Gastroesophageal sphincter (tissue), 4 donors: ENCODE results near the gene LRRC45. TPM values are rescaled to one million over a fixed set of nuclear protein-coding genes. Genes with fewer than 3 reads are reported as not detected.

Experiments
- ATAC-seq: fragments of 150-250 bp; one replicate; pipeline ENCODE4 v1.9.1; 2016; ENCODE audit warnings: mild to moderate bottlenecking, moderate library complexity
- H3K27ac ChIP-seq, 4 donors: fragments of 200-600 bp; sonication (generic) in 3 of 4; 1 replicate in 3 of 4; 2 replicates in 1 of 4; pipeline ENCODE4 v1.5.1; 2016 to 2019
- H3K27me3 ChIP-seq: fragments of 200-600 bp; sonication (generic); one replicate; pipeline ENCODE4 v1.5.1; 2019
- H3K36me3 ChIP-seq, 2 donors: fragments of 200-600 bp; sonication (generic); one replicate each; pipeline ENCODE4 v1.5.1; 2019; ENCODE audit warnings: control low read depth in 1 of 2
- H3K4me1 ChIP-seq, 3 donors: fragments of 200-600 bp; sonication (generic); 1 replicate in 2 of 3; 2 replicates in 1 of 3; pipeline ENCODE4 v1.5.1; 2016 to 2019; ENCODE audit warnings: control low read depth in 2 of 3
- H3K4me3 ChIP-seq, 2 donors: fragments of 200-600 bp; sonication (generic); one replicate each; pipeline ENCODE4 v1.5.1; 2019; ENCODE audit warnings: mild to moderate bottlenecking in 1 of 2, moderate library complexity in 1 of 2
- H3K9me3 ChIP-seq, 3 donors: fragments of 200-600 bp; sonication (generic); one replicate each; pipeline ENCODE4 v1.5.1; 2017 to 2019; ENCODE audit warnings: control low read depth in 2 of 3
- CTCF ChIP-seq, 4 experiments: fragments of 200-600 bp in 2 of 4; fragments of 450-650 bp in 2 of 4; sonication (generic) in 1 of 4; IDR thresholded peaks; one replicate each; pipeline ENCODE4 v1.5.1; 2017 to 2019; ENCODE audit warnings: antibody characterized with exemption in 4 of 4, mild to moderate bottlenecking in 2 of 4, moderate library complexity in 2 of 4
- EP300 ChIP-seq: sonication (generic); formaldehyde crosslinking; IDR thresholded peaks from one replicate; pipeline ENCODE4 v1.6.1; 2017; ENCODE audit warnings: antibody characterized with exemption, mild to moderate bottlenecking
- POLR2A ChIP-seq, 2 donors: fragments of 450-650 bp; IDR thresholded peaks; one replicate each; pipeline ENCODE4 v1.6.1; 2017; ENCODE audit warnings: antibody characterized with exemption in 2 of 2, mild to moderate bottlenecking in 2 of 2, moderate library complexity in 1 of 2
- POLR2AphosphoS5 ChIP-seq: sonication (generic); formaldehyde crosslinking; IDR thresholded peaks from one replicate; pipeline ENCODE4 v1.6.1; 2017; ENCODE audit warnings: antibody characterized with exemption
- WGBS, 2 donors: methylation state at CpG; one replicate each; pipeline ENCODE4 v1.1.5; 2018; ENCODE audit warnings: low coverage in 1 of 2; 5-methylcytosine and 5-hydroxymethylcytosine counted together
- total RNA-seq, 4 donors: library from RNA; depleted of rRNA; stranded (reverse); fragments of >200 nt; gene quantifications; one replicate each; pipeline ENCODE4 v1.1.0, GENCODE V29; 2016

Gene LRRC45
- total RNA-seq, 4 donors from 2014 or later: 4.4 to 16.3 (median 12.4) TPM

- Histone ChIP-seq H3K27me3 (no peaks in the 10 kb centered on the region), H3K4me1 (peaks cover 0 to 49% (median 25%) of the 10 kb centered on the region in 3 donors), H3K36me3 (peaks cover 0 to 32% of the 10 kb centered on the region in 2 donors), H3K9me3 (no peaks in the 10 kb centered on the region), H3K4me3 (peak overlapping the region in 1 of 2 donors; percentile 94), H3K27ac (peak overlapping the region in 2 of 4 donors; percentile 82 to 85)
- WGBS, 2 donors: 43% methylated on average over 7 of the region's 25 CpGs; no CpG with 5 or more reads in 1 of the 2 donors
- no peak for ATAC-seq
- TF ChIP-seq EP300: no peak
- TF ChIP-seq CTCF (IDR thresholded peaks at IDR 0.05): peak in 3 of 4 experiments; percentile 73 to 78 (median 77)
Measured at GRCh38 chr17:82021107-82021899, 1.8 kb upstream of the LRRC45 start.

DNA sequence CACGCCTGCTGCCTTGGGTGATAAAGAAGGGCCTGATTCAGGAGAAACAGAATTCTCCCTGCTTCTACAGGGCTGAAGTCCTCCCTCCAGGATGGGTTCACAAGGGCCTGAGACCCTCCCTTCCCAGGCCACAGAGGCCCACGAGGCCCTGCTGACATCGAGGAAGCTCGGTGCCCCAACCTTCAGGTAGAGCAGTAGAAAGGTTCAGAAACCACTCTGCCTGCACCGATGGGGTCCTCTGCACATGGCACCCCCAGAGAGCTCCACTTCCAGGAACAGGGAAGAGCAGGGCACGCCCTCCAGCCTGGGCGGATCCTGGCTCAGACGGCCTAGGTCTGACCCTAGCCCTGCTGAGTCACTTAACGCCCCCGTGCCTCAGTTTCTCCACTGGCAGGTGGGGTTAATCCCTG, 1.2 kb upstream of the LRRC45 start:
- no peaks in the 10 kb centered on the region for H3K9me3 ChIP-seq
- peaks cover 0 to 49% (median 25%) of the 10 kb centered on the region in 3 donors for H3K4me1 ChIP-seq
- H3K4me3 ChIP-seq: peak overlapping the region; percentile 68 to 94
- no peaks in the 10 kb centered on the region for H3K27me3 ChIP-seq
- TF ChIP-seq POLR2AphosphoS5 (no peak), POLR2A (IDR thresholded peaks at IDR 0.05) (no peak), EP300 (no peak), CTCF (IDR thresholded peaks at IDR 0.05) (no peak)
- no peak for ATAC-seq
- 20% methylated on average over 2 of the region's 10 CpGs; no CpG with 5 or more reads in 1 of the 2 donors for WGBS, 2 donors
- H3K27ac ChIP-seq: peak overlapping the region in 3 of 4 donors; percentile 82 to 85 (median 82)
- H3K36me3 ChIP-seq: peaks cover 0 to 36% of the 10 kb centered on the region in 2 donors

DNA sequence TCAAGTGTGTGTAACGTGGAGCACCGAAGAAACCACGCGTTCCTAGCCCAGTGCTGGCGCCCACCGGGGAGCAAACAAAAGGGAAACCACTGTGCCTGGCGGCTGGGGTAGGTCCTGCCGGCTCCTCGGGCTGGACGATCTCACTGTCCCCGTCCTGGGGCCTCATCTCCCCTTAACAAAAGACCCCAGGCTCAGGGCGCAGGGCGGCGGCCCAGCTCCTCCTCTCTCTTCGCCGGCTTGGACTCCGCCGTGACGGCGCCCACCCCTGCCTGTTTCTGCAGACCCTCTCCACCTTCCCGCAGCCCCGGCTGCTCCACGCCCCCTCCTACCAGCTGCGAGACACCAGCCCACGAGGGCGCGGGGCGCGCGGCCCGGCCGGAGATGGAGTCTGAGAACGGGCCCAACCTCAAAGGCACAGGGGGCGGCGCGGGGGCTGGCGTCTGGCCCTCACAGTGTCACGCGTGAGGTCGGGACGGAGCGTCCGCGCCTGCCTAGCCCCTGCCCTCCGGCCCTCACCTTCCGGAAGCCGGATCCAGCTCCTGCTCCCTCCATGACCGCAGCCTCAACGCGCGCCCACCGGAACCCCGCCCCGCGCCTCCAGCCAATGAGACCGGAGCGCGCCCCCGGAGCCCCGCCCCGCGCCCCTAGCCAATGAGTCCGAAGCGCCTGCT, 660 bp upstream of the LRRC45 start, which contains the start of gene CENPX:
TSS of gene CENPX (minus strand) at position 569 of the 671 bp plus-strand sequence. CDS start at position 552, 17 bp downstream.
- Histone ChIP-seq H3K27me3 (no peaks in the 10 kb centered on the region), H3K4me1 (peaks cover 0 to 49% (median 25%) of the 10 kb centered on the region in 3 donors), H3K4me3 (peak within 1 kb of the TSS; percentile 68 to 94), H3K27ac (peak within 1 kb of the TSS in 3 of 4 donors; percentile 82 to 85 (median 82)), H3K9me3 (no peaks in the 10 kb centered on the region), H3K36me3 (peaks cover 0 to 36% of the 10 kb centered on the region in 2 donors)
- ATAC-seq: no peak
- WGBS, 2 donors: 0% methylated on average over 2 of the region's 64 CpGs; no CpG with 5 or more reads in 1 of the 2 donors
- TF ChIP-seq CTCF (IDR thresholded peaks at IDR 0.05): peak in 1 of 4 experiments; percentile 17
- TF ChIP-seq EP300: no peak
- peak; percentile 29 for TF ChIP-seq POLR2AphosphoS5
- TF ChIP-seq POLR2A (IDR thresholded peaks at IDR 0.05): peak; percentile 53 to 68

GRCh38 chr17:82023447-82024241, 539 bp downstream of the LRRC45 start:
- peak; percentile 0 for ATAC-seq
- 13% methylated on average over 5 of the region's 55 CpGs; no CpG with 5 or more reads in 1 of the 2 donors for WGBS, 2 donors
- peaks cover 0 to 49% (median 25%) of the 10 kb centered on the region in 3 donors for H3K4me1 ChIP-seq

More at GRCh38 chr17:82023447-82024241, 539 bp downstream of the LRRC45 start:
- H3K36me3 ChIP-seq: peaks cover 0 to 36% of the 10 kb centered on the region in 2 donors
- peak overlapping the region; percentile 66 to 94 for H3K4me3 ChIP-seq
- no peaks in the 10 kb centered on the region for H3K9me3 ChIP-seq
- peak overlapping the region in 3 of 4 donors; percentile 57 to 70 (median 63) for H3K27ac ChIP-seq
- no peaks in the 10 kb centered on the region for H3K27me3 ChIP-seq
- TF ChIP-seq CTCF (IDR thresholded peaks at IDR 0.05) (no peak), EP300 (no peak), POLR2AphosphoS5 (no peak), POLR2A (IDR thresholded peaks at IDR 0.05) (no peak)
